ENCODE measurements around the gene NEK4.

Gene NEK4

GRCh38 chr3:52792961-52793695, 22.4 kb upstream of the NEK4 start:
- no peak for DNase-seq

GRCh38 chr3:52792413-52792812, 21.7 kb upstream of the NEK4 start:
- DNase-seq = no peak

GRCh38 chr3:52791928-52792327, 21.2 kb upstream of the NEK4 start:
- no peak for DNase-seq

- no peak for DNase-seq
Measured at GRCh38 chr3:52791366-52791765, 20.6 kb upstream of the NEK4 start.

GRCh38 chr3:52790741-52791140, 20.0 kb upstream of the NEK4 start:
- DNase-seq = no peak

GRCh38 chr3:52790337-52790736, 19.6 kb upstream of the NEK4 start:
- no peak for DNase-seq

- no peak for DNase-seq
Measured at GRCh38 chr3:52789746-52790040, 19.0 kb upstream of the NEK4 start.

GRCh38 chr3:52788890-52789745, 18.4 kb upstream of the NEK4 start:
- DNase-seq = no peak

GRCh38 chr3:52787672-52788625, 17.2 kb upstream of the NEK4 start:
- no peak for DNase-seq

- no peak for DNase-seq
Measured at GRCh38 chr3:52787246-52787645, 16.5 kb upstream of the NEK4 start.

- DNase-seq = no peak
Measured at GRCh38 chr3:52786330-52787215, 15.8 kb upstream of the NEK4 start.

GRCh38 chr3:52784931-52785590, 14.3 kb upstream of the NEK4 start:
- DNase-seq = no peak

- no peak for DNase-seq
Measured at GRCh38 chr3:52784021-52784621, 13.4 kb upstream of the NEK4 start.

GRCh38 chr3:52783211-52783555, 12.4 kb upstream of the NEK4 start:
- DNase-seq = no peak

- no peak for DNase-seq
Measured at GRCh38 chr3:52782412-52783210, 11.9 kb upstream of the NEK4 start.

GRCh38 chr3:52781741-52782140, 11.0 kb upstream of the NEK4 start:
- no peak for DNase-seq

GRCh38 chr3:52779837-52780585, 9.3 kb upstream of the NEK4 start:
- DNase-seq = no peak

GRCh38 chr3:52779011-52779836, 8.5 kb upstream of the NEK4 start:
- peak; percentile 90 to 93 (median 92) for DNase-seq
